Natural killer cell treated with Interleukin-12 subunit alpha and Interleukin-12 subunit beta and Interleukin-15 and Interleukin-18, amount 100 ng/mL, for 72 hours (primary cell): ENCODE results near the gene SNW1. TPM values are rescaled to one million over a fixed set of nuclear protein-coding genes. Genes with fewer than 3 reads are reported as not detected.

Source experiments
- ATAC-seq, 2 donors: fragments of 150-1000 bp; cut with Tn5 transposase in 1 of 2; sonication (Bioruptor Pico), chemical (Tn5 transposase) in 1 of 2; 2 replicates each; pipeline ENCODE4 v1.10.0; 2021
- DNase-seq: peaks from one replicate; pipeline ENCODE4 v3.0.0; 2022; ENCODE audit warnings: low spot score
- H3K27ac Mint-ChIP-seq, 2 donors: 1 replicate in 1 of 2; 2 replicates in 1 of 2; pipeline ENCODE4 v1.8.0; 2022; ENCODE audit warnings: mixed read lengths in 2 of 2, mild to moderate bottlenecking in 1 of 2, moderate library complexity in 1 of 2
- H3K27me3 Mint-ChIP-seq, 2 donors: 1 replicate in 1 of 2; 2 replicates in 1 of 2; pipeline ENCODE4 v1.8.0; 2022; ENCODE audit warnings: mixed read lengths in 2 of 2
- H3K36me3 Mint-ChIP-seq: one replicate; pipeline ENCODE4 v1.8.0; 2022; ENCODE audit warnings: mixed read lengths
- H3K4me1 Mint-ChIP-seq, 2 donors: 1 replicate in 1 of 2; 2 replicates in 1 of 2; pipeline ENCODE4 v1.8.0; 2022; ENCODE audit warnings: low read depth in 2 of 2, mixed read lengths in 2 of 2, mild to moderate bottlenecking in 1 of 2
- H3K4me3 Mint-ChIP-seq: one replicate; pipeline ENCODE4 v1.8.0; 2022; ENCODE audit warnings: mixed read lengths
- H3K9me3 Mint-ChIP-seq: 2 replicates; pipeline ENCODE4 v1.8.0; 2022; ENCODE audit warnings: mixed read lengths
- total RNA-seq, 2 donors: library from RNA; stranded (reverse); gene quantifications; one replicate each; pipeline ENCODE4 v1.2.3, GENCODE V29; 2022

SNW1 gene
- total RNA-seq, 2 donors from 2014 or later, result 82.4 to 109 TPM

- no peaks in the 10 kb centered on the region for H3K4me1 Mint-ChIP-seq
- H3K4me3 Mint-ChIP-seq, result no peak overlapping the region
- no peak overlapping the region for H3K27ac Mint-ChIP-seq
- no peak for ATAC-seq
- peaks cover 15% of the 10 kb centered on the region for H3K36me3 Mint-ChIP-seq
- no peak for DNase-seq
- no peaks in the 10 kb centered on the region for H3K9me3 Mint-ChIP-seq
- H3K27me3 Mint-ChIP-seq, result no peaks in the 10 kb centered on the region
These were observed 87.8 kb downstream of the SNW1 start for GRCh38 chr14:77673193-77673592.

Other genes with a start within 250 kb of the SNW1 start
- gene SPTLC2, start 144.5 kb downstream of the SNW1 start, total RNA-seq, result 10 to 100 TPM; 44.0 to 65.7 TPM
- 10 to 100 TPM; 14.4 to 22.0 TPM for gene ALKBH1, start 53.1 kb downstream of the SNW1 start, total RNA-seq
- 10 to 100 TPM; 77.6 to 98.3 TPM for gene SLIRP, start 53.1 kb downstream of the SNW1 start, total RNA-seq
- gene ADCK1, start 39.0 kb upstream of the SNW1 start, total RNA-seq, result 1 to 10 TPM; 3.0 to 4.8 TPM